A673 (cell line): ENCODE results near the gene SMARCA2. TPM values are rescaled to one million over a fixed set of nuclear protein-coding genes. Genes with fewer than 3 reads are reported as not detected.

ENCODE experiments used
- BruUV-seq: library from RNA; stranded (reverse); fragments of 400-500 nt; replicated peaks from 2 replicates; lab custom pipeline; 2021; lab: Mats Ljungman, UMichigan
- CTCF ChIA-PET: fragments of 300-600 bp; sonication (Branson Sonifier 250); formaldehyde crosslinking; loops from one replicate; lab custom pipeline; 2022; ENCODE audit warnings: antibody characterized with exemption; lab: Charles Lee
- POLR2A ChIA-PET: fragments of 300-600 bp; sonication (Branson Sonifier 250); formaldehyde crosslinking; loops from one replicate; lab custom pipeline; 2022; ENCODE audit warnings: antibody characterized with exemption; ENCODE audit not compliant: low non-redundant PET; lab: Charles Lee
- DNase-seq: peaks from one replicate; pipeline ENCODE4 v3.0.0-alpha.2; 2015; ENCODE audit warnings: low spot score
- H3K27ac ChIP-seq: fragments of 200-600 bp; sonication (generic); 2 replicates; pipeline ENCODE4 v1.5.1; 2016; ENCODE audit warnings: mixed run types, low read depth, mild to moderate bottlenecking, mixed read lengths, antibody characterized with exemption, low read length; ENCODE audit not compliant: poor library complexity, severe bottlenecking
- H3K27me3 ChIP-seq: fragments of 200-600 bp; sonication (generic); replicated peaks from 2 replicates; pipeline ENCODE4 v1.6.1; 2017; ENCODE audit warnings: mixed run types, low read depth, mild to moderate bottlenecking, mixed read lengths, antibody characterized with exemption, low read length; ENCODE audit not compliant: insufficient read depth, poor library complexity
- H3K36me3 ChIP-seq: fragments of 200-600 bp; sonication (generic); 2 replicates; pipeline ENCODE4 v1.6.1; 2016; ENCODE audit warnings: mixed run types, mild to moderate bottlenecking, mixed read lengths, antibody characterized with exemption, low read length; ENCODE audit not compliant: insufficient read depth, poor library complexity, severe bottlenecking
- H3K4me1 ChIP-seq: fragments of 200-600 bp; sonication (generic); 2 replicates; pipeline ENCODE4 v1.6.1; 2017; ENCODE audit warnings: mixed run types, mild to moderate bottlenecking, mixed read lengths, antibody characterized with exemption, low read length; ENCODE audit not compliant: insufficient read depth, poor library complexity, severe bottlenecking
- H3K4me3 ChIP-seq: fragments of 200-600 bp; sonication (generic); 2 replicates; pipeline ENCODE4 v1.5.1; 2016; ENCODE audit warnings: low read depth, mixed run types, mild to moderate bottlenecking, mixed read lengths, low read length; ENCODE audit not compliant: poor library complexity, severe bottlenecking
- H3K9me3 ChIP-seq: fragments of 200-600 bp; sonication (generic); 2 replicates; pipeline ENCODE4 v1.6.1; 2016; ENCODE audit warnings: mixed run types, low read depth, mild to moderate bottlenecking, mixed read lengths, antibody characterized with exemption, low read length; ENCODE audit not compliant: poor library complexity, severe bottlenecking
- CTCF ChIP-seq: fragments of 300-800, 200-600 bp; sonication (generic); conservative IDR thresholded peaks from 2 replicates; pipeline ENCODE4 v1.5.1; 2017; ENCODE audit warnings: low read depth, mild to moderate bottlenecking, antibody characterized with exemption, low read length, moderate library complexity, mixed read lengths
- EZH2 ChIP-seq: fragments of 200-600 bp; sonication (generic); IDR thresholded peaks from 2 replicates; pipeline ENCODE4 v1.6.1; 2017; ENCODE audit warnings: borderline replicate concordance, low read depth, mild to moderate bottlenecking, mixed read lengths, antibody characterized with exemption, low read length; ENCODE audit not compliant: poor library complexity, severe bottlenecking
- intact Hi-C: fragments of 100-400 bp; cut with micrococcal nuclease; formaldehyde crosslinking; loops from one replicate; pipeline ENCODE4 v1.10.0; 2022; ENCODE audit not compliant: unreplicated experiment
- total RNA-seq: library from RNA; stranded (reverse); gene quantifications from 2 replicates; pipeline ENCODE4 v1.2.3, GENCODE V29; 2021

SMARCA2 gene
- total RNA-seq, 1 experiment from 2014 or later, result 69.0 TPM

GRCh38 chr9:2220036-2220435 lies 204.9 kb downstream of the SMARCA2 start:
- intact Hi-C loops, result no loop called here
- Histone ChIP-seq H3K27ac (no peak overlapping the region), H3K27me3 (no peaks in the 10 kb centered on the region), H3K9me3 (no peaks in the 10 kb centered on the region), H3K4me1 (peaks cover 21% of the 10 kb centered on the region), H3K4me3 (no peak overlapping the region), H3K36me3 (no peaks in the 10 kb centered on the region)
- CTCF ChIA-PET, result no interaction called here
- POLR2A ChIA-PET, result no interaction called here
- TF ChIP-seq EZH2 (no peak), CTCF (no peak)
- no TSS peak for BruUV-seq
- no peak for DNase-seq

- no peaks in the 10 kb centered on the region for H3K9me3 ChIP-seq
- H3K27ac ChIP-seq, result no peak overlapping the region
- POLR2A ChIA-PET, result no interaction called here
- intact Hi-C loops, result loop anchor here (5.0 kb wide), 1 partner anchor 500 kb away; no protein-coding TSS in a partner anchor
- no TSS peak for BruUV-seq
- no peaks in the 10 kb centered on the region for H3K27me3 ChIP-seq
- DNase-seq, result no peak
- CTCF ChIA-PET, result no interaction called here
- H3K36me3 ChIP-seq, result no peaks in the 10 kb centered on the region
- H3K4me1 ChIP-seq, result no peaks in the 10 kb centered on the region
- no peak for TF ChIP-seq CTCF
- no peak for TF ChIP-seq EZH2
- H3K4me3 ChIP-seq, result no peak overlapping the region
These were observed 212.2 kb downstream of the SMARCA2 start for GRCh38 chr9:2227144-2227867.

- Histone ChIP-seq H3K4me3 (no peak overlapping the region), H3K9me3 (no peaks in the 10 kb centered on the region), H3K36me3 (no peaks in the 10 kb centered on the region), H3K27me3 (no peaks in the 10 kb centered on the region), H3K27ac (no peak overlapping the region), H3K4me1 (no peaks in the 10 kb centered on the region)
- CTCF ChIA-PET, result no interaction called here
- TF ChIP-seq EZH2, result no peak
- TF ChIP-seq CTCF, result peak; percentile 78
- DNase-seq, result peak; percentile 62
- intact Hi-C loops, result loop anchor here (5.0 kb wide), 1 partner anchor 499 kb away; no protein-coding TSS in a partner anchor
- no TSS peak for BruUV-seq
- POLR2A ChIA-PET, result no interaction called here
These were observed 213.0 kb downstream of the SMARCA2 start for GRCh38 chr9:2228132-2228531.
